ENCODE measurements around the gene TUBGCP6. TPM values are rescaled to one million over a fixed set of nuclear protein-coding genes. Genes with fewer than 3 reads are reported as not detected.

Gene TUBGCP6
- total and polyA plus RNA-seq, 10 of the 15 experiments (the other 5 are each of a cell fraction or from before 2014, with no cell fraction given), result 0.74 to 41.4 (median 19.4) TPM

DNA sequence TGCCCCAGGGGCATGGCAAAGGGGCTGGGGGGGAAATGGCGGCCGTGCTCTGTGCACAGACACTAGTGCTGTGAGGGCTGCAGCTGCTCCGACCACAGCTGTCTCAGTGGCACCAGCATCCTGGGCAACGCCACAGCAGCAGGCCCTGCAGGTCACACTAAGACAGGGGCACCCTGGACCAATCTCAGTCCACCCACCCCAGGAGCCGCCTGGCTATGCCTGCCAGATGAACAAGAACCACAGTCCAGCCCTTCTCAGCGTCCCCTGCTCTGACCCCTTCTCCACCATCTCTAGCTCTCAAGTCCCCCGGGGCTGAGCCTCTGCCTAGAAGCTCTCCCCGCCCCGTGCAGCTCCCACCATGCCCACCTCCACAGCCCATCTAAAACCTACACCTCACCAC, 16.5 kb downstream of the TUBGCP6 start:
- ATAC-seq (no peak), DNase-seq (ENCODE audit: low read depth, low spot score) (no peak), FAIRE-seq (no peak)
- Histone ChIP-seq H3K79me2 (ENCODE audit: control insufficient read depth, insufficient read depth, low read length) (no peaks in the 10 kb centered on the region), H2AFZ (ENCODE audit: control insufficient read depth, low read depth, low read length) (no peak overlapping the region), H3K9ac (ENCODE audit: control insufficient read depth, insufficient read depth, low read length) (no peak overlapping the region), H3K27ac (ENCODE audit: control insufficient read depth, insufficient read depth) (no peak overlapping the region), H3K27me3 (replicated peaks in 1 of 2; ENCODE audit: control insufficient read depth in 2 of 2, insufficient read depth in 2 of 2, low read length in 1 of 2) (no peaks in the 10 kb centered on the region), H3K9me3 (replicated peaks; ENCODE audit: control insufficient read depth, insufficient read depth, low read length) (no peaks in the 10 kb centered on the region), H3K4me3 (no peak overlapping the region), H3K36me3 (ENCODE audit: control insufficient read depth in 2 of 2, insufficient read depth in 2 of 2, low read length in 1 of 2) (peaks cover 3 to 18% of the 10 kb centered on the region in 2 experiments; a peak in 3 of 4 replicates), H4K20me1 (ENCODE audit: control insufficient read depth, insufficient read depth) (no peaks in the 10 kb centered on the region), H3K4me1 (ENCODE audit: control insufficient read depth, insufficient read depth, low read length) (no peaks in the 10 kb centered on the region), H3K4me2 (ENCODE audit: control insufficient read depth, insufficient read depth) (no peak overlapping the region)
- CTCF ChIA-PET, result no interaction called here
- no peak for TF ChIP-seq NR2C1 (IDR thresholded peaks at IDR 0.05)
- TF ChIP-seq, protein P1, sequence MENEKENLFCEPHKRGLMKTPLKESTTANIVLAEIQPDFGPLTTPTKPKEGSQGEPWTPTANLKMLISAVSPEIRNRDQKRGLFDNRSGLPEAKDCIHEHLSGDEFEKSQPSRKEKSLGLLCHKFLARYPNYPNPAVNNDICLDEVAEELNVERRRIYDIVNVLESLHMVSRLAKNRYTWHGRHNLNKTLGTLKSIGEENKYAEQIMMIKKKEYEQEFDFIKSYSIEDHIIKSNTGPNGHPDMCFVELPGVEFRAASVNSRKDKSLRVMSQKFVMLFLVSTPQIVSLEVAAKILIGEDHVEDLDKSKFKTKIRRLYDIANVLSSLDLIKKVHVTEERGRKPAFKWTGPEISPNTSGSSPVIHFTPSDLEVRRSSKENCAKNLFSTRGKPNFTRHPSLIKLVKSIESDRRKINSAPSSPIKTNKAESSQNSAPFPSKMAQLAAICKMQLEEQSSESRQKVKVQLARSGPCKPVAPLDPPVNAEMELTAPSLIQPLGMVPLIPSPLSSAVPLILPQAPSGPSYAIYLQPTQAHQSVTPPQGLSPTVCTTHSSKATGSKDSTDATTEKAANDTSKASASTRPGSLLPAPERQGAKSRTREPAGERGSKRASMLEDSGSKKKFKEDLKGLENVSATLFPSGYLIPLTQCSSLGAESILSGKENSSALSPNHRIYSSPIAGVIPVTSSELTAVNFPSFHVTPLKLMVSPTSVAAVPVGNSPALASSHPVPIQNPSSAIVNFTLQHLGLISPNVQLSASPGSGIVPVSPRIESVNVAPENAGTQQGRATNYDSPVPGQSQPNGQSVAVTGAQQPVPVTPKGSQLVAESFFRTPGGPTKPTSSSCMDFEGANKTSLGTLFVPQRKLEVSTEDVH (IDR thresholded peaks at IDR 0.05; ENCODE audit: low read depth, partially characterized antibody), result no peak
- no peak for TF ChIP-seq HDAC6 (IDR thresholded peaks at IDR 0.05; ENCODE audit: unreplicated experiment)
- TF ChIP-seq POLR2A (IDR thresholded peaks at IDR 0.05; ENCODE audit: low read depth, low read length), result no peak
- TF ChIP-seq SRF (IDR thresholded peaks at IDR 0.05; ENCODE audit: low read depth in 2 of 2, low read length in 2 of 2), result no peak
- TF ChIP-seq, protein P2, sequence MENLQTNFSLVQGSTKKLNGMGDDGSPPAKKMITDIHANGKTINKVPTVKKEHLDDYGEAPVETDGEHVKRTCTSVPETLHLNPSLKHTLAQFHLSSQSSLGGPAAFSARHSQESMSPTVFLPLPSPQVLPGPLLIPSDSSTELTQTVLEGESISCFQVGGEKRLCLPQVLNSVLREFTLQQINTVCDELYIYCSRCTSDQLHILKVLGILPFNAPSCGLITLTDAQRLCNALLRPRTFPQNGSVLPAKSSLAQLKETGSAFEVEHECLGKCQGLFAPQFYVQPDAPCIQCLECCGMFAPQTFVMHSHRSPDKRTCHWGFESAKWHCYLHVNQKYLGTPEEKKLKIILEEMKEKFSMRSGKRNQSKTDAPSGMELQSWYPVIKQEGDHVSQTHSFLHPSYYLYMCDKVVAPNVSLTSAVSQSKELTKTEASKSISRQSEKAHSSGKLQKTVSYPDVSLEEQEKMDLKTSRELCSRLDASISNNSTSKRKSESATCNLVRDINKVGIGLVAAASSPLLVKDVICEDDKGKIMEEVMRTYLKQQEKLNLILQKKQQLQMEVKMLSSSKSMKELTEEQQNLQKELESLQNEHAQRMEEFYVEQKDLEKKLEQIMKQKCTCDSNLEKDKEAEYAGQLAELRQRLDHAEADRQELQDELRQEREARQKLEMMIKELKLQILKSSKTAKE (IDR thresholded peaks at IDR 0.05; ENCODE audit: low read depth, poor library complexity, severe bottlenecking), result no peak
- TF ChIP-seq, protein P3, sequence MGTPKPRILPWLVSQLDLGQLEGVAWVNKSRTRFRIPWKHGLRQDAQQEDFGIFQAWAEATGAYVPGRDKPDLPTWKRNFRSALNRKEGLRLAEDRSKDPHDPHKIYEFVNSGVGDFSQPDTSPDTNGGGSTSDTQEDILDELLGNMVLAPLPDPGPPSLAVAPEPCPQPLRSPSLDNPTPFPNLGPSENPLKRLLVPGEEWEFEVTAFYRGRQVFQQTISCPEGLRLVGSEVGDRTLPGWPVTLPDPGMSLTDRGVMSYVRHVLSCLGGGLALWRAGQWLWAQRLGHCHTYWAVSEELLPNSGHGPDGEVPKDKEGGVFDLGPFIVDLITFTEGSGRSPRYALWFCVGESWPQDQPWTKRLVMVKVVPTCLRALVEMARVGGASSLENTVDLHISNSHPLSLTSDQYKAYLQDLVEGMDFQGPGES (IDR thresholded peaks at IDR 0.05), result no peak
- no peak for TF ChIP-seq MTA2 (IDR thresholded peaks at IDR 0.05; ENCODE audit: low read depth)
- TF ChIP-seq TCF7 (IDR thresholded peaks at IDR 0.05; ENCODE audit: borderline replicate concordance), result no peak
- TF ChIP-seq SMAD5 (IDR thresholded peaks at IDR 0.05; ENCODE audit: low read depth), result no peak
- no peak for TF ChIP-seq ZZZ3 (IDR thresholded peaks at IDR 0.05; ENCODE audit: control insufficient read depth, insufficient read length, low read depth)
- TF ChIP-seq RAD21 (IDR thresholded peaks at IDR 0.05; ENCODE audit: insufficient read depth, low read depth, low read length), result no peak
- no peak for TF ChIP-seq MEF2B (IDR thresholded peaks at IDR 0.05; ENCODE audit: partially characterized antibody, poor library complexity, severe bottlenecking)
- no peak for TF ChIP-seq GATAD2B (conservative IDR thresholded peaks at IDR 0.05; ENCODE audit: low read depth)
- no peak for TF ChIP-seq RELA (IDR thresholded peaks at IDR 0.05; ENCODE audit: borderline replicate concordance, partially characterized antibody)
- TF ChIP-seq BMI1 (IDR thresholded peaks at IDR 0.05; ENCODE audit: borderline replicate concordance), result no peak
- no peak for TF ChIP-seq SPI1 (IDR thresholded peaks at IDR 0.05; ENCODE audit: borderline replicate concordance, insufficient read depth, low read depth, low read length)
- TF ChIP-seq CBX5 (IDR thresholded peaks at IDR 0.05; ENCODE audit: low read depth), result no peak
- TF ChIP-seq CBFB (IDR thresholded peaks at IDR 0.05; ENCODE audit: low read depth), result no peak
- 88% methylated on average over 9 of the region's 9 CpGs for WGBS (ENCODE audit: insufficient coverage, insufficient replicate concordance, low lambda C conversion rate, missing lambda C conversion rate)
- POLR2A ChIA-PET, result interaction anchor here (0.5 to 0.6 kb wide), 2 partner anchors 66 to 68 kb away, joined by 3 read pairs; no protein-coding TSS in a partner anchor
- BruUV-seq (replicated peaks), result no TSS peak
- in situ Hi-C loops (cut with MboI), result no loop called here
- SMC1A ChIA-PET (ENCODE audit: uncharacterized antibody, unreplicated experiment), result no interaction called here
- intact Hi-C loops (cut with micrococcal nuclease; ENCODE audit: unreplicated experiment), result no loop called here
- RAD21 ChIA-PET (ENCODE audit: unreplicated experiment), result interaction anchor here (1.0 kb wide), 1 partner anchor 80 kb away, joined by 3 read pairs; no protein-coding TSS in a partner anchor
